Measurements from ENCODE around the gene CTNND2.

CTNND2 gene

GRCh38 chr5:11269515-11269914, 634.7 kb downstream of the CTNND2 start:
- Histone ChIP-seq H2AFZ (ENCODE audit: insufficient read depth, low read length, poor library complexity) (no peak overlapping the region), H3K79me1 (ENCODE audit: low read length) (no peaks in the 10 kb centered on the region), H3K9ac (ENCODE audit: low read length) (no peak overlapping the region), H3K4me1 (ENCODE audit: control insufficient read depth in 1 of 2, insufficient read depth in 2 of 2, low read length in 2 of 2) (no peaks in the 10 kb centered on the region), H3K23ac (ENCODE audit: low read length) (no peak overlapping the region), H4K91ac (ENCODE audit: low read depth, low read length) (no peak overlapping the region), H2BK12ac (ENCODE audit: low read length) (no peak overlapping the region), H3K4me3 (ENCODE audit: low read depth, low read length) (no peak overlapping the region), H3K27ac (ENCODE audit: low read depth, low read length) (no peak overlapping the region), H3K9me3 (ENCODE audit: insufficient read depth, low read depth, low read length) (no peaks in the 10 kb centered on the region), H3K79me2 (ENCODE audit: control insufficient read depth, insufficient read depth, low read length, poor library complexity) (no peaks in the 10 kb centered on the region), H3K27me3 (ENCODE audit: insufficient read depth, low read length) (no peaks in the 10 kb centered on the region), H4K8ac (ENCODE audit: low read depth, low read length) (no peak overlapping the region), H2BK120ac (ENCODE audit: insufficient read depth, low read length, poor library complexity) (no peak overlapping the region), H2BK5ac (ENCODE audit: low read depth, low read length, poor library complexity) (no peak overlapping the region), H3K14ac (ENCODE audit: low read length) (no peak overlapping the region), H2AK5ac (ENCODE audit: low read length) (no peak overlapping the region), H4K12ac (ENCODE audit: low read depth, low read length) (no peak overlapping the region), H3K4ac (ENCODE audit: low read depth, low read length) (no peak overlapping the region), H3K18ac (ENCODE audit: low read length) (no peak overlapping the region), H3K36me3 (ENCODE audit: control insufficient read depth in 1 of 2, insufficient read depth in 2 of 2, low read length in 2 of 2) (no peaks in the 10 kb centered on the region), H3K4me2 (ENCODE audit: low read length) (no peak overlapping the region)
- no CpG with 5 or more reads among the region's 3 CpGs for WGBS (ENCODE audit: extremely low coverage, insufficient coverage, insufficient read length)
- no peak for DNase-seq

- no peak overlapping the region for H2AFZ ChIP-seq (ENCODE audit: insufficient read depth, low read length, poor library complexity)
- H2BK120ac ChIP-seq (ENCODE audit: insufficient read depth, low read length, poor library complexity) = no peak overlapping the region
- H3K4me2 ChIP-seq (ENCODE audit: low read length) = no peak overlapping the region
- no peak overlapping the region for H4K91ac ChIP-seq (ENCODE audit: low read depth, low read length)
- no peaks in the 10 kb centered on the region for H3K36me3 ChIP-seq (ENCODE audit: control insufficient read depth in 1 of 2, insufficient read depth in 2 of 2, low read length in 2 of 2)
- no peak overlapping the region for H3K27ac ChIP-seq (ENCODE audit: low read depth, low read length)
- no peaks in the 10 kb centered on the region for H3K79me1 ChIP-seq (ENCODE audit: low read length)
- no peak overlapping the region for H3K4me3 ChIP-seq (ENCODE audit: low read depth, low read length)
- no peak overlapping the region for H3K14ac ChIP-seq (ENCODE audit: low read length)
- no peak overlapping the region for H3K4ac ChIP-seq (ENCODE audit: low read depth, low read length)
- no peak overlapping the region for H4K8ac ChIP-seq (ENCODE audit: low read depth, low read length)
- no peak overlapping the region for H2BK5ac ChIP-seq (ENCODE audit: low read depth, low read length, poor library complexity)
- no peak overlapping the region for H3K9ac ChIP-seq (ENCODE audit: low read length)
- H2BK12ac ChIP-seq (ENCODE audit: low read length) = no peak overlapping the region
- H2AK5ac ChIP-seq (ENCODE audit: low read length) = no peak overlapping the region
- no peak for DNase-seq
- no peaks in the 10 kb centered on the region for H3K4me1 ChIP-seq (ENCODE audit: control insufficient read depth in 1 of 2, insufficient read depth in 2 of 2, low read length in 2 of 2)
- H3K27me3 ChIP-seq (ENCODE audit: insufficient read depth, low read length) = no peaks in the 10 kb centered on the region
- H3K9me3 ChIP-seq (ENCODE audit: insufficient read depth, low read depth, low read length) = no peaks in the 10 kb centered on the region
- no peak overlapping the region for H3K18ac ChIP-seq (ENCODE audit: low read length)
- H3K79me2 ChIP-seq (ENCODE audit: control insufficient read depth, insufficient read depth, low read length, poor library complexity) = no peaks in the 10 kb centered on the region
- H4K12ac ChIP-seq (ENCODE audit: low read depth, low read length) = no peak overlapping the region
- no CpG with 5 or more reads among the region's 6 CpGs for WGBS (ENCODE audit: extremely low coverage, insufficient coverage, insufficient read length)
- no peak overlapping the region for H3K23ac ChIP-seq (ENCODE audit: low read length)
Observed at GRCh38 chr5:11268891-11269290, 635.4 kb downstream of the CTNND2 start.

- no CpG with 5 or more reads among the region's 2 CpGs for WGBS (ENCODE audit: extremely low coverage, insufficient coverage, insufficient read length)
- H3K4me2 ChIP-seq (ENCODE audit: low read length) = no peak overlapping the region
- no peak for DNase-seq
- no peak overlapping the region for H3K27ac ChIP-seq (ENCODE audit: low read depth, low read length)
- no peak overlapping the region for H3K4ac ChIP-seq (ENCODE audit: low read depth, low read length)
- H3K79me1 ChIP-seq (ENCODE audit: low read length) = no peaks in the 10 kb centered on the region
- no peak overlapping the region for H2BK120ac ChIP-seq (ENCODE audit: insufficient read depth, low read length, poor library complexity)
- no peak overlapping the region for H2BK5ac ChIP-seq (ENCODE audit: low read depth, low read length, poor library complexity)
- H3K23ac ChIP-seq (ENCODE audit: low read length) = no peak overlapping the region
- H2AFZ ChIP-seq (ENCODE audit: insufficient read depth, low read length, poor library complexity) = no peak overlapping the region
- no peak overlapping the region for H2AK5ac ChIP-seq (ENCODE audit: low read length)
- no peaks in the 10 kb centered on the region for H3K36me3 ChIP-seq (ENCODE audit: control insufficient read depth in 1 of 2, insufficient read depth in 2 of 2, low read length in 2 of 2)
- no peak overlapping the region for H3K4me3 ChIP-seq (ENCODE audit: low read depth, low read length)
- no peaks in the 10 kb centered on the region for H3K79me2 ChIP-seq (ENCODE audit: control insufficient read depth, insufficient read depth, low read length, poor library complexity)
- no peaks in the 10 kb centered on the region for H3K9me3 ChIP-seq (ENCODE audit: insufficient read depth, low read depth, low read length)
- H4K12ac ChIP-seq (ENCODE audit: low read depth, low read length) = no peak overlapping the region
- no peak overlapping the region for H2BK12ac ChIP-seq (ENCODE audit: low read length)
- H3K27me3 ChIP-seq (ENCODE audit: insufficient read depth, low read length) = no peaks in the 10 kb centered on the region
- H3K18ac ChIP-seq (ENCODE audit: low read length) = no peak overlapping the region
- H3K14ac ChIP-seq (ENCODE audit: low read length) = no peak overlapping the region
- no peaks in the 10 kb centered on the region for H3K4me1 ChIP-seq (ENCODE audit: control insufficient read depth in 1 of 2, insufficient read depth in 2 of 2, low read length in 2 of 2)
- H4K91ac ChIP-seq (ENCODE audit: low read depth, low read length) = no peak overlapping the region
- H3K9ac ChIP-seq (ENCODE audit: low read length) = no peak overlapping the region
- H4K8ac ChIP-seq (ENCODE audit: low read depth, low read length) = no peak overlapping the region
Observed at GRCh38 chr5:11266331-11266730, 637.9 kb downstream of the CTNND2 start.

GRCh38 chr5:11261241-11261640, 643.0 kb downstream of the CTNND2 start:
- H2BK120ac ChIP-seq (ENCODE audit: insufficient read depth, low read length, poor library complexity) = no peak overlapping the region
- H2BK5ac ChIP-seq (ENCODE audit: low read depth, low read length, poor library complexity) = no peak overlapping the region
- H3K4me3 ChIP-seq (ENCODE audit: low read depth, low read length) = no peak overlapping the region
- no peak for DNase-seq
- no peak overlapping the region for H3K9ac ChIP-seq (ENCODE audit: low read length)
- H2BK12ac ChIP-seq (ENCODE audit: low read length) = no peak overlapping the region
- H3K27me3 ChIP-seq (ENCODE audit: insufficient read depth, low read length) = no peaks in the 10 kb centered on the region
- H3K4me1 ChIP-seq (ENCODE audit: control insufficient read depth in 1 of 2, insufficient read depth in 2 of 2, low read length in 2 of 2) = no peaks in the 10 kb centered on the region
- no peak overlapping the region for H3K4me2 ChIP-seq (ENCODE audit: low read length)
- H3K9me3 ChIP-seq (ENCODE audit: insufficient read depth, low read depth, low read length) = no peaks in the 10 kb centered on the region
- H3K79me1 ChIP-seq (ENCODE audit: low read length) = no peaks in the 10 kb centered on the region
- no peak overlapping the region for H3K23ac ChIP-seq (ENCODE audit: low read length)
- no peak overlapping the region for H4K12ac ChIP-seq (ENCODE audit: low read depth, low read length)
- no peak overlapping the region for H2AFZ ChIP-seq (ENCODE audit: insufficient read depth, low read length, poor library complexity)
- no peak overlapping the region for H2AK5ac ChIP-seq (ENCODE audit: low read length)
- no peaks in the 10 kb centered on the region for H3K79me2 ChIP-seq (ENCODE audit: control insufficient read depth, insufficient read depth, low read length, poor library complexity)
- H4K8ac ChIP-seq (ENCODE audit: low read depth, low read length) = no peak overlapping the region
- H4K91ac ChIP-seq (ENCODE audit: low read depth, low read length) = no peak overlapping the region
- no peaks in the 10 kb centered on the region for H3K36me3 ChIP-seq (ENCODE audit: control insufficient read depth in 1 of 2, insufficient read depth in 2 of 2, low read length in 2 of 2)
- no peak overlapping the region for H3K27ac ChIP-seq (ENCODE audit: low read depth, low read length)
- no peak overlapping the region for H3K18ac ChIP-seq (ENCODE audit: low read length)
- H3K14ac ChIP-seq (ENCODE audit: low read length) = no peak overlapping the region
- no CpG with 5 or more reads among the region's 6 CpGs for WGBS (ENCODE audit: extremely low coverage, insufficient coverage, insufficient read length)
- H3K4ac ChIP-seq (ENCODE audit: low read depth, low read length) = no peak overlapping the region
